ENCODE data around the gene LRRC40. TPM values are rescaled to one million over a fixed set of nuclear protein-coding genes. Genes with fewer than 3 reads are reported as not detected.

LRRC40 gene
- total and polyA plus RNA-seq, 9 of the 15 experiments (the other 6 are each of a cell fraction or from before 2014, with no cell fraction given), result 16.1 to 36.2 (median 30.9) TPM

DNA sequence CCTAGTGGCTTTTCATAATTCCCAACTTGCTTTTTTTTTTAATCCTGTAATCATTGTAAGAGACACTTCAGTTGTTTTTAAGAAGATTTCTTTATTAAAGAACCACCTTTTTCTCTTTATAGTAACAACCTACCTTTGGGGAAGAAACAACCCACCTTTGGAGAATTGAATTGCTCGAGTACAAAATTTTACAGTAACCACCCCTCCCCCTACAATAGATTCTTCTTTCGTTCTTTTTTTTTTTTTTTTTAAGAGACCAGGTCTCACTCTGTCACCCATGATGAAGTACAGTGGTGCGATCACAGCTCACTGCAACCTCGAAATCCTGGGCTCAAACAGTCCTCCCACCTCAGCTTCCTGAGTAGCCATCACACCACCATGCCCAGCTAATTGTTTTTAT lies 2.1 kb upstream of the LRRC40 start (continued):
- TF ChIP-seq, protein P1, sequence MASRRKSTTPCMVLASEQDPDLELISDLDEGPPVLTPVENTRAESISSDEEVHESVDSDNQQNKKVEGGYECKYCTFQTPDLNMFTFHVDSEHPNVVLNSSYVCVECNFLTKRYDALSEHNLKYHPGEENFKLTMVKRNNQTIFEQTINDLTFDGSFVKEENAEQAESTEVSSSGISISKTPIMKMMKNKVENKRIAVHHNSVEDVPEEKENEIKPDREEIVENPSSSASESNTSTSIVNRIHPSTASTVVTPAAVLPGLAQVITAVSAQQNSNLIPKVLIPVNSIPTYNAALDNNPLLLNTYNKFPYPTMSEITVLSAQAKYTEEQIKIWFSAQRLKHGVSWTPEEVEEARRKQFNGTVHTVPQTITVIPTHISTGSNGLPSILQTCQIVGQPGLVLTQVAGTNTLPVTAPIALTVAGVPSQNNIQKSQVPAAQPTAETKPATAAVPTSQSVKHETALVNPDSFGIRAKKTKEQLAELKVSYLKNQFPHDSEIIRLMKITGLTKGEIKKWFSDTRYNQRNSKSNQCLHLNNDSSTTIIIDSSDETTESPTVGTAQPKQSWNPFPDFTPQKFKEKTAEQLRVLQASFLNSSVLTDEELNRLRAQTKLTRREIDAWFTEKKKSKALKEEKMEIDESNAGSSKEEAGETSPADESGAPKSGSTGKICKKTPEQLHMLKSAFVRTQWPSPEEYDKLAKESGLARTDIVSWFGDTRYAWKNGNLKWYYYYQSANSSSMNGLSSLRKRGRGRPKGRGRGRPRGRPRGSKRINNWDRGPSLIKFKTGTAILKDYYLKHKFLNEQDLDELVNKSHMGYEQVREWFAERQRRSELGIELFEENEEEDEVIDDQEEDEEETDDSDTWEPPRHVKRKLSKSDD (conservative IDR thresholded peaks at IDR 0.05; ENCODE audit: low read length), result no peak
- no peak for TF ChIP-seq CC2D1A (IDR thresholded peaks at IDR 0.05)
- TF ChIP-seq XRCC4 (IDR thresholded peaks at IDR 0.05; ENCODE audit: extremely low read depth, insufficient read depth, insufficient read length), result no peak
- TF ChIP-seq PTBP1 (IDR thresholded peaks at IDR 0.05; ENCODE audit: low read depth, low read length), result no peak
- TF ChIP-seq ZNF384 (IDR thresholded peaks at IDR 0.05; ENCODE audit: low read depth, low read length), result peak; percentile 74
- TF ChIP-seq, protein P2, sequence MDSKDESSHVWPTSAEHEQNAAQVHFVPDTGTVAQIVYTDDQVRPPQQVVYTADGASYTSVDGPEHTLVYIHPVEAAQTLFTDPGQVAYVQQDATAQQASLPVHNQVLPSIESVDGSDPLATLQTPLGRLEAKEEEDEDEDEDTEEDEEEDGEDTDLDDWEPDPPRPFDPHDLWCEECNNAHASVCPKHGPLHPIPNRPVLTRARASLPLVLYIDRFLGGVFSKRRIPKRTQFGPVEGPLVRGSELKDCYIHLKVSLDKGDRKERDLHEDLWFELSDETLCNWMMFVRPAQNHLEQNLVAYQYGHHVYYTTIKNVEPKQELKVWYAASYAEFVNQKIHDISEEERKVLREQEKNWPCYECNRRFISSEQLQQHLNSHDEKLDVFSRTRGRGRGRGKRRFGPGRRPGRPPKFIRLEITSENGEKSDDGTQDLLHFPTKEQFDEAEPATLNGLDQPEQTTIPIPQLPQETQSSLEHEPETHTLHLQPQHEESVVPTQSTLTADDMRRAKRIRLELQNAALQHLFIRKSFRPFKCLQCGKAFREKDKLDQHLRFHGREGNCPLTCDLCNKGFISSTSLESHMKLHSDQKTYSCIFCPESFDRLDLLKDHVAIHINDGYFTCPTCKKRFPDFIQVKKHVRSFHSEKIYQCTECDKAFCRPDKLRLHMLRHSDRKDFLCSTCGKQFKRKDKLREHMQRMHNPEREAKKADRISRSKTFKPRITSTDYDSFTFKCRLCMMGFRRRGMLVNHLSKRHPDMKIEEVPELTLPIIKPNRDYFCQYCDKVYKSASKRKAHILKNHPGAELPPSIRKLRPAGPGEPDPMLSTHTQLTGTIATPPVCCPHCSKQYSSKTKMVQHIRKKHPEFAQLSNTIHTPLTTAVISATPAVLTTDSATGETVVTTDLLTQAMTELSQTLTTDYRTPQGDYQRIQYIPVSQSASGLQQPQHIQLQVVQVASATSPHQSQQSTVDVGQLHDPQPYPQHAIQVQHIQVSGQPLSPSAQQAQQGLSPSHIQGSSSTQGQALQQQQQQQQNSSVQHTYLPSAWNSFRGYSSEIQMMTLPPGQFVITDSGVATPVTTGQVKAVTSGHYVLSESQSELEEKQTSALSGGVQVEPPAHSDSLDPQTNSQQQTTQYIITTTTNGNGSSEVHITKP (IDR thresholded peaks at IDR 0.05; ENCODE audit: partially characterized antibody), result peak; percentile 9
- TF ChIP-seq HDAC1 (IDR thresholded peaks at IDR 0.05), result no peak
- no peak for TF ChIP-seq ELF4 (CRISPR knock-in tag; IDR thresholded peaks at IDR 0.05)
- no peak for TF ChIP-seq RAD51 (IDR thresholded peaks at IDR 0.05; ENCODE audit: borderline replicate concordance, low read depth)
- no peak for TF ChIP-seq ARID1B (IDR thresholded peaks at IDR 0.05)
